ENCODE measurements around the gene VTCN1.

VTCN1 gene

DNA sequence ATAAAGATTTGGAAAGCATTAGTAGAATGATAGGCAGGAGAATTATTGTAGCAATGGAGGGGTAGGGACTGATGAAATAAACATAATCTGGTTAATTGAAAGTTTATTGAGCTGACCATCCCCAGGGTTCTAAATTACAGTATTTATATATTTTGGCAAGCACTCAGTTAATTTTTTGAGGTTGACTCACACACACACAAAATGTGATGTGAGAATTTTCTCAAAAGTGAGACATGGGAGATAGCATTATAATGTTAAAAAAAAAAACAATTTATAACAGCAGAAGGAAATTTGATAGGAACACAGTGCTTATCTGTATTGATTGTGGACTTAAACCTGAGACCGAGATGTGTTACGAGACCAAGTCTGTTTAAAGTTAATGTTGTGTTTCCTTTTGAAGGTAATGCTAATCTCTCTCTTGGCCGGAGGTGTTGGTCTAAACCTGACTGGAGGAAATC is 113.7 kb downstream of the VTCN1 start:
- DNase-seq (ENCODE audit: low read depth) = no peak

DNA sequence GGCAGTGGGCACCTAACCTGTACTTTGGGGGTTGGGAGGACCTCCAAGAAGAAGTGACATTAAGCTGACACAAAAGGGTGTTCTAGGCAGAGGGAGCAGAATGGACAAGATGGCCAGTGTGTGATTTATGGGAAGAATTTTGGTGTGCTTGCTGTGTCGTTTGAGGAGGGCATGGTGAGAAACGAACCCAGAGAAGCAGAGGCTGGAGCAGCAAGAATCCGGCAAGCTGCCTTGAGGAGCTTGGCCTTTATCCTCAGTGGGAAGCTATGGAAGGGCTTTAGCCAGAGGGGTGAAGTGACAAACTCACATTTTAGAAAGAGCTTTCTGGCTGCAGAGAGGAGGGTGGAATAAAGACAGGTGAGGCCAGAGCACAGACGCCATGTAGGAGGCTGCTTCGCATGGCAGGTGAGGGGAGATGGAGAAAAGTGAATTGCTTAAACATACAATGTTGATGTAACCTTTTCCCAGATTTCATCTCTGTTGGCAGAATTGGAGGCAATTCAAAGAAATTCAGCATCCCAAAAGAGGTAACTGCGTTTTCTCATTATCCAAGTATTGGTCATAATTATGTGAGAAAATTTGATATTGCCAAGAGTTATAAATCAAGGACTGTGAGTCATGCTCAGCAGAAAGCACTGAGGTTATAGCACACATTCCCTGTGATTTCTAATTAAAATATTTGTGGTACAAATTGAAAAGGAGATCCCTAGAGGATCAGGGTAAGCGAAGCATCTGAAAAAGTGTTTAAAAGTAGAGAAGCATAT is 115.7 kb downstream of the VTCN1 start:
- peak; percentile 76 for DNase-seq (ENCODE audit: low read depth)

DNA sequence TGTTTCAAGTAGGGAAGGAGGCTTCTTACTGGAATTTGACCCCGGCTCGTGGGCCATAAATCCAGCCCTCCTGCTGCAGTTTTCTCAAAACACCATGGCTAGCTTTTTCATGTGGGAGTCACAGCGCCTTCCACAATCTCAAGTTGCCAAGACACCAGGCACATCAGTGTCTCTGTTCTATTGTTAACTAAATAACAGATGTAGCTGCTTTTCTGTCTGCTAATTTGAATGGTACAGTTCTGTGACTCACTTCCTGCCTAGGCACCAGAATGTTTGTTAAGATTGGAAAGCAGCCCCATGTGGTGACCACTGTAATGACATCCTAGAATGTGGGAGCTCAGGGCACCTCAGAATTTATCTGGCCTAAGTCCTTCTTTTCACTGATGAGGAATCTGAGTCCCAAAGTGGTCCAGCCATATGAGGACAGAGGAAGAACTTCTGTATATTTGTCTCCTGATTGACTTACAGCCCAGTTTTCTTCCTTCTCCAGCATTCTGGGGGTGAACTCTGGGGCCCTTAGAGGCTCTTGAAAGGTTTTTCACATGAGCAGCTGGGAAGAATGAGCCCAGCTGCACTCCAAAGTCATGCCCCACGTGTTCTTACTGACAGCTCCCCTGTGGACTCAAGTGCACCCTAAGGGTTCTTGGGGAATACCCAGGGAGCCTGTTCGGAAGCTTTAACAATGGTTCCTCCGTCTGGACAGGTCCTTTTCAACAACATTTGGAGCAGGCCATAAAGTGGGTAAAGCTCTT is 116.7 kb downstream of the VTCN1 start:
- no peak for DNase-seq (ENCODE audit: low read depth)
